ENCODE measurements around the gene LRRTM2. TPM values are rescaled to one million over a fixed set of nuclear protein-coding genes. Genes with fewer than 3 reads are reported as not detected.

The LRRTM2 gene
- polyA plus RNA-seq, 3 donors = 0.02 TPM; not detected in 2

DNA sequence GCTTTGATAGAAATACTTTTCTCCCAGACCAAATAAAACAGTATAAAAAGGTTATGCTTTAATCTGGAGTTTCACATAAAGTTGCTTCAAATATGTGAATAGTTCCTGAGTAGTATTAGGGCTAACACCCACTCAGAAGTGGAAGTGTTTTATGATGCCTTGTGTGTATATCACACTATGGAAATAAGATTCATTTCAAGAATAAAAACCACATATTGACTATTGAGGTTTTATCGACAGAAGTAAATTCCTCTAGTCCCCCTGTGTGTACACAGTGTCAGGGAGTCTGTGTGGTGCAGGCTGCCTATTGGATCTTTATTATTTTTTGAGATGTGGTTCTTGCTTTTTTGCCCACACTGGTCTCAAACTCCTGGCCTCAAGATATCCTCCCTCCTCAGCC, 20.8 kb upstream of the LRRTM2 start:
- H3K4me3 Mint-ChIP-seq = no peak overlapping the region
- H3K27me3 Mint-ChIP-seq (ENCODE audit: low read depth in 3 of 3) = no peaks in the 10 kb centered on the region
- peaks cover 50 to 69% of the 10 kb centered on the region in 2 donors for H3K36me3 Mint-ChIP-seq
- peaks cover 0 to 3% (median 0%) of the 10 kb centered on the region in 7 donors for H3K9me3 Mint-ChIP-seq
- Histone ChIP-seq H3K27ac (ENCODE audit: low read depth in 1 of 2, low read length in 2 of 2) (no peak overlapping the region), H3K9me3 (replicated peaks in 1 of 2; ENCODE audit: control insufficient read depth in 1 of 2, insufficient read depth in 1 of 2, low read length in 2 of 2) (peaks cover 0 to under 1% of the 10 kb centered on the region in 2 donors), H3K4me3 (replicated peaks in 1 of 3; ENCODE audit: low read depth in 2 of 3, low read length in 3 of 3) (no peak overlapping the region), H4K20me1 (ENCODE audit: insufficient read depth, low read length) (no peaks in the 10 kb centered on the region), H3K4me2 (replicated peaks; ENCODE audit: extremely low read depth, low read length, poor library complexity, severe bottlenecking) (no peak overlapping the region), H3K36me3 (replicated peaks in 1 of 2; ENCODE audit: control insufficient read depth in 1 of 2, insufficient read depth in 2 of 2, low read length in 2 of 2) (peaks cover 6 to 53% of the 10 kb centered on the region in 2 donors), H3K9ac (ENCODE audit: insufficient read depth, low read length, poor library complexity, severe bottlenecking) (no peak overlapping the region), H3K79me2 (ENCODE audit: insufficient read depth, low read length) (no peaks in the 10 kb centered on the region), H2AFZ (ENCODE audit: insufficient read depth, low read depth, low read length, poor library complexity, severe bottlenecking) (no peak overlapping the region), H3K4me1 (ENCODE audit: control insufficient read depth in 1 of 2, insufficient read depth in 2 of 2, low read length in 2 of 2) (no peaks in the 10 kb centered on the region), H3K27me3 (ENCODE audit: control insufficient read depth in 2 of 2, insufficient read depth in 2 of 2, low read length in 2 of 2) (no peaks in the 10 kb centered on the region)
- no peaks in the 10 kb centered on the region for H3K4me1 Mint-ChIP-seq
- peak overlapping the region in 1 of 7 donors; percentile 67 for H3K27ac Mint-ChIP-seq
- intact Hi-C loops (cut with micrococcal nuclease) = no loop called here
- no peak for DNase-seq
- no peak for TF ChIP-seq CTCF (IDR thresholded peaks at IDR 0.05)
- no CpG with 5 or more reads among the region's 1 CpG for WGBS (ENCODE audit: insufficient coverage)

DNA sequence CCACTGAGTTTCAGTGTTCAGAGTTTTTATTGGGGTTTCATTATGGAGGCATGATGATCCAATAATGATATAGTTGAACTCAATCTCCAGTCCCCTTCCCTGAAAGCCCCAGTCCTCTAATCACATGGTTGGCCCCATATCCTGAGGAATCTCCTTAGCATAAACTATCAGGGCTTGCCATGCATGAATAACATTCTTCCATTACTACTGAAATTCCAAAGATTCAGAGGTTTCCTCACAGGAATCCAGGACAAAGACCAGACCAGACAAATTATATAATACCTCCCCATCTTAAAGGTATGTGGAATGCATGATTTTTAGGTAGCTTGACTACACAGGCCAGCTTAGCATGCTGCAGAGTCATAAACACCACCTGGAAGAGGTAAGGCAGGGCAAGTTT, 15.5 kb upstream of the LRRTM2 start:
- H3K4me2 ChIP-seq (replicated peaks; ENCODE audit: extremely low read depth, low read length, poor library complexity, severe bottlenecking) = no peak overlapping the region
- peaks cover 41 to 72% of the 10 kb centered on the region in 2 donors for H3K36me3 ChIP-seq (replicated peaks in 1 of 2; ENCODE audit: control insufficient read depth in 1 of 2, insufficient read depth in 2 of 2, low read length in 2 of 2)
- peaks cover 58 to 84% of the 10 kb centered on the region in 2 donors for H3K36me3 Mint-ChIP-seq
- peaks cover 8% of the 10 kb centered on the region for H3K4me1 Mint-ChIP-seq
- H2AFZ ChIP-seq (ENCODE audit: insufficient read depth, low read depth, low read length, poor library complexity, severe bottlenecking) = no peak overlapping the region
- no peaks in the 10 kb centered on the region for H3K27me3 ChIP-seq (ENCODE audit: control insufficient read depth in 2 of 2, insufficient read depth in 2 of 2, low read length in 2 of 2)
- peaks cover 9 to 16% (median 11%) of the 10 kb centered on the region in 7 donors for H3K9me3 Mint-ChIP-seq
- no peak overlapping the region for H3K27ac ChIP-seq (ENCODE audit: low read depth in 1 of 2, low read length in 2 of 2)
- no peaks in the 10 kb centered on the region for H4K20me1 ChIP-seq (ENCODE audit: insufficient read depth, low read length)
- H3K27me3 Mint-ChIP-seq (ENCODE audit: low read depth in 3 of 3) = no peaks in the 10 kb centered on the region
- H3K9ac ChIP-seq (ENCODE audit: insufficient read depth, low read length, poor library complexity, severe bottlenecking) = no peak overlapping the region
- no peak overlapping the region for H3K4me3 ChIP-seq (replicated peaks in 1 of 3; ENCODE audit: low read depth in 2 of 3, low read length in 3 of 3)
- no peak overlapping the region for H3K4me3 Mint-ChIP-seq
- no peaks in the 10 kb centered on the region for H3K79me2 ChIP-seq (ENCODE audit: insufficient read depth, low read length)
- no peak overlapping the region for H3K27ac Mint-ChIP-seq
- no peak for DNase-seq
- no peak for TF ChIP-seq CTCF (IDR thresholded peaks at IDR 0.05)
- H3K4me1 ChIP-seq (ENCODE audit: control insufficient read depth in 1 of 2, insufficient read depth in 2 of 2, low read length in 2 of 2) = no peaks in the 10 kb centered on the region
- H3K9me3 ChIP-seq (replicated peaks in 1 of 2; ENCODE audit: control insufficient read depth in 1 of 2, insufficient read depth in 1 of 2, low read length in 2 of 2) = peaks cover 5 to 20% of the 10 kb centered on the region in 2 donors
- intact Hi-C loops (cut with micrococcal nuclease) = no loop called here
